ENCODE results near the gene USP15. TPM values are rescaled to one million over a fixed set of nuclear protein-coding genes. Genes with fewer than 3 reads are reported as not detected.

The USP15 gene
- total and polyA plus RNA-seq, 2 experiments from 2014 or later = 48.3 to 54.4 TPM

Small RNA genes lying within 50 kb of the gene (small RNA-seq; reads per million reads assigned to genes)
- gene RF00017 (ENCODE audit: low read depth, low replicate concordance) (not detected), gene RNU6-595P (ENCODE audit: low read depth, low replicate concordance) (not detected)

Other genes starting within 250 kb of the USP15 start
- 26.8 and 30.1 TPM in 2 replicates for gene MON2, start 206.4 kb downstream of the USP15 start, total RNA-seq (2014; rRNA removed; shearing (Covaris generic))
- gene MON2, start 206.4 kb downstream of the USP15 start, polyA plus RNA-seq (2016; fragmentation: Nextera tagmentation; extraction: Ambion mirVana) = 18.7 and 22.1 TPM in 2 replicates